ENCODE results near the gene PALLD. TPM values are rescaled to one million over a fixed set of nuclear protein-coding genes. Genes with fewer than 3 reads are reported as not detected.
"Not testable (repeated sequence)": the region's sequence is repeated elsewhere in the genome, so short reads cannot be mapped to it uniquely, and the experiment has no call there.

The PALLD gene
- total RNA-seq, 1 donor from 2014 or later: 22.9 TPM

DNA sequence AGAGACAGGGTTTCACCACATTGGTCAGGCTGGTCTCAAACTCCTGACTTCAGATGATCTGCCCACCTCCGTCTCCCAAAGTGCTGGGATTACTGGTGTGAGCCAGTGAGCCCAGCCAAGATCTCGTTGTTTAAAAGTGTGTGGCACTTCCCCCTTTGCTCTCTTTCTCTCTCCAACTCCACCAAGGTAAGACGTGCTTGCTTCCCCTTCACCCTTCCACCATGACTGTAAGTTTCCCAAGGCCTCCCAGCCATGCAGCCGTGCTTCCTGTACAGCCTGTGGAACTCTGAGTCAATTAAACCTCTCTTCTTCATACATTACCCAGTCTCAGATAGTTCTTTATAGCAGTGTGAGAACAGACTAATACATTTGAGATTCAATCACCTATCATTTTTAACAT is 309.4 kb downstream of the PALLD start:
- not testable (repeated sequence) for H3K27ac Mint-ChIP-seq; DNase-seq (ENCODE audit: low spot score)

DNA sequence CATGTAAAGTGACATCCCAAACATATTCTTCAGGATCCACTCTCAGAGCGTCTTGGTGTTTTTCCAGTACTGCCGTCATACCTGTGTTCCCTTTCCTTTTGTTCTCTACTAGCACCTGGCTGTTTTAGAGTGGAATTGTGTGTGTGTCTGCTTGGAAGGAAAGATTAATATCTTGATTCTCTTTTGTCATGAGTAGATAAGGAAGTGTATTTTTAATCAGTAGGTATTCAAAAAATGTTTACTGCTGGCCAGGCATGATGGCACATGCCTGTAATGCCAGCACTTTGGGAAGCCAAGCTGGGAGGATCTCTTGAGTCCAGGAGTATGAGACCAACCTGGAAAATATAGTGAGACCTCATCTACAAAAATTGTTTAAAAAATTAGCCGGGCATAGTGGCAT is 314.4 kb downstream of the PALLD start:
- DNase-seq (ENCODE audit: low spot score): no peak
- Mint-ChIP-seq H3K4me3 (no peak overlapping the region), H3K27ac (no peak overlapping the region), H3K9me3 (no peaks in the 10 kb centered on the region), H3K4me1 (ENCODE audit: low read depth) (no peaks in the 10 kb centered on the region), H3K36me3 (ENCODE audit: low read depth) (no peaks in the 10 kb centered on the region), H3K27me3 (ENCODE audit: insufficient read depth) (peaks cover 17% of the 10 kb centered on the region)
- intact Hi-C loops (cut with micrococcal nuclease): no loop called here

More for the DNA sequence above, 309.4 kb downstream of the PALLD start:
- H3K9me3 Mint-ChIP-seq; intact Hi-C loops (cut with micrococcal nuclease); H3K4me1 Mint-ChIP-seq (ENCODE audit: low read depth); H3K4me3 Mint-ChIP-seq; H3K36me3 Mint-ChIP-seq (ENCODE audit: low read depth); H3K27me3 Mint-ChIP-seq (ENCODE audit: insufficient read depth): not testable (repeated sequence)

DNA sequence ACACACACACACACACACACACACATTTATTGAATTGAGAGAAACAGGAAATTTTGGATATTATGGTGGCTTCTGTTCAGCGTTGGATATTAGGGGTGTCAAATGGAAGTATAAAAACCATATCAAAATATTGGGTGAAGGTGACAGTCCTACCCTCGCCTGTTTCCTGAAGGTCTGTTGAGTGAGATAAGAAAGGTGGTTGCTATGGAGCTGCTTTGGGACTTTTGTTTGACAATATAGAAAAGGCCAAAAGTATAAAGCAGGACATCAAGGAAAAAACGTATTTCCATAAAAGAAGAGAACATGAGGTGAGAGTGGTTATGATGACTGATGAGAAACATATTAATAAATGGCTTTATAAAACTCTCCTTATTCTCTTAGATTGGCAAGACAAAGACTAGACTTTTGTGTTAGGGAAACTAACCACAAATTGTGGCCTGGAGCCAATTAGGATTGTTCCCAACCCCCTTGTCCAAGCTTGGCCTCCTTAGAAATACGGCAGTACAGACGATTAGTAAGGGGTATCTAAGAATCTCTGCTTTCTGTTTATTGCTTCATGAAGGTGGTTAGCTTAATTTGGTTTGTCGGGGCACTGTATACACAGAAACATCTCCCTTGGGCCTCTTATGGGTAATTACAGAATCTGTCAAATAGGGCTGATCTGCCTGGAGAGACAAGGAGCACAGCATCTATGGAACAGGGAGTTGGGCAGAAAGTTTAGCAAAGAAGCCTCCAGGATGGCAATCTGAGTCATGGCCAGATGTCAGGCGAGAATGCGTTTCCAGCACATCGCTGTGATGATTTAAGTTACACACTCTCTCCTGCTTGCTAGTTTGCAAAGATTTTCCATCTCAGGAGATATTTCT is 315.2 kb downstream of the PALLD start:
- DNase-seq (ENCODE audit: low spot score): no peak
- Mint-ChIP-seq H3K4me3 (no peak overlapping the region), H3K36me3 (ENCODE audit: low read depth) (no peaks in the 10 kb centered on the region), H3K9me3 (no peaks in the 10 kb centered on the region), H3K4me1 (ENCODE audit: low read depth) (peaks cover 7% of the 10 kb centered on the region), H3K27me3 (ENCODE audit: insufficient read depth) (peaks cover 23% of the 10 kb centered on the region), H3K27ac (no peak overlapping the region)
- intact Hi-C loops (cut with micrococcal nuclease): no loop called here

DNA sequence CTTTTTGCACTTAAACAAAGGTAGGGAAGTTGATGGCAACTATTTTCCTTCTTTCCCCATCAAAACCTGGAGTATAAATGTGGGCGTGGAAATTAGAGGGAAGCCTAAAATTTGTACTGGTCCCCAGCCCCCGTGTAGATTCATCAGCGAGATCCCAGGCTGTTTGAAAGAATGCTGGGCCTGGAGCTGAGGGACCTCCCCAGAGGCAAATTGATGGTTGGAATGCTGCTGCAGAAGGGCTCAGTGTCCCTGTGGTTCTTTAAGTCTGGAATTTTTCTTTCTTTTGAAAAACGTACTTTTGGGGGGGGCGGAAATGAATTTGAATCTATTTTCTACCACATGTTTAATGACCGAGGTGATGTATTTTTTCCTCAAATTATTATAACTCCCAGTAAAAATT is 316.0 kb downstream of the PALLD start:
- intact Hi-C loops (cut with micrococcal nuclease): no loop called here
- Mint-ChIP-seq H3K36me3 (ENCODE audit: low read depth) (no peaks in the 10 kb centered on the region), H3K27me3 (ENCODE audit: insufficient read depth) (peaks cover 30% of the 10 kb centered on the region), H3K9me3 (no peaks in the 10 kb centered on the region), H3K4me1 (ENCODE audit: low read depth) (peaks cover 13% of the 10 kb centered on the region), H3K4me3 (no peak overlapping the region), H3K27ac (no peak overlapping the region)
- no peak for DNase-seq (ENCODE audit: low spot score)

DNA sequence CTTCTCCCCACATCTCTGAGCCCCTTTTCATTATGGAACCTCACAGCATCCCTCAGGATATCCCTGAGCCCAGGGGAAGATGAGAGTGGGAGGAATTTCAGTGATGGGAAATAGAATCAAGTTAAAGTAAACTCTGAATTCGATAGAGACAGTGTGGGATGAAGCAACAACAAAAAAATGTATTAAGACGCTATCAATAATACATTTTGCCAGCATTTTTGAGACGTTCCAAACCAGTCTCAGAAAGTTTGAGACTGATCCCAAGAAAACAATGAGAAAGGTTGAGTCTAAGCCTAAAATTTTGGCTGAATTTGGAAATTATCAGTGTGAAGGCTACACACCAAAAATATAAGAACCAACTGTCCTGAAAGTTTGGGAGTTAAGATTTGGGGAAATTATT is 317.0 kb downstream of the PALLD start:
- Mint-ChIP-seq H3K27ac (no peak overlapping the region), H3K9me3 (no peaks in the 10 kb centered on the region), H3K4me3 (no peak overlapping the region), H3K27me3 (ENCODE audit: insufficient read depth) (peaks cover 39% of the 10 kb centered on the region), H3K36me3 (ENCODE audit: low read depth) (no peaks in the 10 kb centered on the region), H3K4me1 (ENCODE audit: low read depth) (peaks cover 13% of the 10 kb centered on the region)
- no peak for DNase-seq (ENCODE audit: low spot score)
- intact Hi-C loops (cut with micrococcal nuclease): no loop called here

DNA sequence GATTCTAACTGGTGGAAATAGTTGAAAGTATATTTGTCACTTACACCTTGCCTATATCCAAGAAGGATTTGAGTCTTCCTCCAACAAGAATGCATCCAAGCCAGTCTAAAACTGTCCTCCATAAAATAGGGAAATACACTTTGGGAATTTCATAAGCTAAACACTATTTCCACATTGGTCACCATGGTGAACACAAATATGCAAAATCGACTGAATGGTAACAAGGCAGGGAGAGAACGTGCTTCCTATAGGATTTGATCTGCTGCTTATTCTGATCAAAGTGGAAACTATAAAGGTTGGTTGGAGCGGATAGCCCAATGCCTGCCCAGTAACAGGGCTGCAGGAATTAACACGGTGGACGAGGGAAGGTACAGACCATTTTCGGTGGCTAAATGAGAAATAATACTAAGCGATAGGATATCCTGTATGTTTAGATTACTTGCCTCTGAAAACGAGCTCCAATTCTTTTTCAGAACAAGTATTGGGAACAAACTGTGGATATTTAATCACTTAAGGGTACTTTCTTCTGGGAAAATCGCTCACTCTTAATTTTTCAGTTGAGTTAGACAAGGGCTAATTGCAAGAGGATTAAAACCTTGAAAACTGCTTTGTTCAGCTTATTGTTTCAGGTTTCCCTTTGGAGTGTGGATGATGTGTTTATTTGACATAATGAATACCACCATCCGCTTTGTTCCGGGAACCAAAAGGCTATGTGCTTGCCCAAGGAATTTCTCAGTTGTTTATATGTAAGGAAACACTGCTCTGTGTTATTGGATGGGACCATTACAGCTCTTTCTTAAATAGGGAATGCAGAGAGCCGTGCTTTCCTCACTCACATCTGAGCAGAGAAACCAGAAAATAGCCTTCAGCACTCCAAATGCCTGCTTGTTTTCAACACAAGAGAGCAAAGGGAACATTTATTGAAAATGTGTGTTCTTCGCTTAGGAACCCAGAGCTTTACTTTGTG is 318.8 kb downstream of the PALLD start:
- intact Hi-C loops (cut with micrococcal nuclease): no loop called here
- H3K36me3 Mint-ChIP-seq (ENCODE audit: low read depth): no peaks in the 10 kb centered on the region
- H3K4me1 Mint-ChIP-seq (ENCODE audit: low read depth): peaks cover 13% of the 10 kb centered on the region
- H3K9me3 Mint-ChIP-seq: no peaks in the 10 kb centered on the region
- H3K27ac Mint-ChIP-seq: no peak overlapping the region
- peaks cover 39% of the 10 kb centered on the region for H3K27me3 Mint-ChIP-seq (ENCODE audit: insufficient read depth)
- H3K4me3 Mint-ChIP-seq: no peak overlapping the region
- DNase-seq (ENCODE audit: low spot score): no peak

DNA sequence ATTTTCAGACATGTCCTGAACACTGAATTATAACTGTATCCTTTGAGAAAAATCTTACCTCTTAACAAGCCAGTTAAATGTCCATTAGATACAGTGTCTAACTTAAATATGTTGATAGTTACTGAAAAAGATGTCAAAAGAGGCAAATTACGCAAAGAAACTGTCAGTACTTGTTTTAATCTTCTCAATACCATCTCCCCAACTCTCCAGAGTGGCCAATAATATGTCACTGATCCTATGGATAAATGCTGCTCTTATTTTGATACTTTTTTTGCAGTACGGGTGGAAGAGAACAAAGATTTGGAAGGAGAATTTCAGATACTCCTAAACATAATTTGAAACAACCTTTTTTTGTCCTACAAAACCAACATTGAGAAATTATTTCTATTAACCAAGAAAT is 320.5 kb downstream of the PALLD start:
- H3K36me3 Mint-ChIP-seq (ENCODE audit: low read depth): no peaks in the 10 kb centered on the region
- no peak for DNase-seq (ENCODE audit: low spot score)
- H3K4me3 Mint-ChIP-seq: no peak overlapping the region
- H3K4me1 Mint-ChIP-seq (ENCODE audit: low read depth): peaks cover 13% of the 10 kb centered on the region
- H3K27ac Mint-ChIP-seq: no peak overlapping the region
- H3K9me3 Mint-ChIP-seq: no peaks in the 10 kb centered on the region
- intact Hi-C loops (cut with micrococcal nuclease): loop anchor here (1.0 kb wide), 1 partner anchor 14 kb away; no protein-coding TSS in a partner anchor
- H3K27me3 Mint-ChIP-seq (ENCODE audit: insufficient read depth): peaks cover 45% of the 10 kb centered on the region

DNA sequence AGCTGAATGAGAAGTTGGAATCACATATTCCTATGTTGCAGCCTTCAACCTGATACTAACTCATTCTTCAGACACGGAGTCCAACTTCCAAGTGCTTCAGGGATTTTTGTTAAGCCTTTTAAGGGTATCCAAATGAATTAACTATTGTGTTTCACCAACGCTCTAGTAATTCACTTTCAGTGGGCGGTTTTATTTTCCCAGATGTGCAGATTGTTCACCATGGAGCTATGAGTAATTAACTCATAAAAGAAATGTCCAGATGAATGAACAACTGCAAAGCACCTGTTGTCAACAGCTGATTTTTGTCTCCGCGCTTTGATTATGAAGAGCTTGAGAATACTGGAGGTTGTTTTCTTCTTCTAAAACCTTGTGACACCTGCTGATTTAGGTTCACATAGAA is 325.6 kb downstream of the PALLD start:
- no peaks in the 10 kb centered on the region for H3K9me3 Mint-ChIP-seq
- H3K27me3 Mint-ChIP-seq (ENCODE audit: insufficient read depth): peaks cover 20% of the 10 kb centered on the region
- DNase-seq (ENCODE audit: low spot score): no peak
- H3K4me1 Mint-ChIP-seq (ENCODE audit: low read depth): peaks cover 2% of the 10 kb centered on the region
- H3K4me3 Mint-ChIP-seq: no peak overlapping the region
- H3K36me3 Mint-ChIP-seq (ENCODE audit: low read depth): no peaks in the 10 kb centered on the region
- intact Hi-C loops (cut with micrococcal nuclease): no loop called here
- no peak overlapping the region for H3K27ac Mint-ChIP-seq

DNA sequence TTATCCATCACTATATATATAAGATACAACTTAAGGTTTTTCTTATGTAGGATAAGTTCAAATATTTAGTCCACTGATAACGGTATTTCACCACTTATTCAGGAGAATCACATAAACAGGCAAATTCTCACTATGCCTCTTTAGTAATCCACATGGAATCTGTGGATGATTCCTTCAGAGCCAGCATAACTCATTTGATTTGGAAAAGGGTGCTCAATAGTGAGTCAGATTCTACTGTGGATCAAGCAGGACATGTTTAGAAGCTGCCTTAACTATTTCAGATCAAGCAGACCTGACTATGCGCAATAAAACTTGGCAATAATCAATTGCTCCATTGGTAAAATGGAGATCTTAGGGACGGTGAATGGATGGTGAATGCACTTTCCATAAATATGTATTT is 329.1 kb downstream of the PALLD start:
- no peaks in the 10 kb centered on the region for H3K9me3 Mint-ChIP-seq
- no peak overlapping the region for H3K4me3 Mint-ChIP-seq
- no peak overlapping the region for H3K27ac Mint-ChIP-seq
- intact Hi-C loops (cut with micrococcal nuclease): no loop called here
- peaks cover 17% of the 10 kb centered on the region for H3K27me3 Mint-ChIP-seq (ENCODE audit: insufficient read depth)
- DNase-seq (ENCODE audit: low spot score): no peak
- peaks cover 4% of the 10 kb centered on the region for H3K4me1 Mint-ChIP-seq (ENCODE audit: low read depth)
- H3K36me3 Mint-ChIP-seq (ENCODE audit: low read depth): no peaks in the 10 kb centered on the region

DNA sequence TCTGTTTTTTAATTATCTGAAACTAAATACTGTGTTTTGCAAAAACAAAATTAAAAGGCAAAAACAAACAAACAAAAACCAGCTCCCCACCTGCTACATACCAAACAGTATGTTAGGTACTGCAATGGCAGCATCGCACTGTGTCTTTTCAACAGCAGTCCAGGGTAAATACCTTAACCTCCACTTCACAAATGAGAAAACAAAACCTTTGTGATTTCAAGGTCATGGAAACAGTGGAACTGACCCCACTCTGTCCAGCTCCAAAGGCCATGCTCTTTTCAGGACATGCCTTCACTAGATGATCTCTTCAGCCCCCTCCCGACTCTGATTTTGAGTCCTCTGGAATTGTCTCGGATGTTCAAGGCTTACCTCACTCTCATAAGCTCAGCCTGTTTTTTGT is 329.8 kb downstream of the PALLD start:
- intact Hi-C loops (cut with micrococcal nuclease): no loop called here
- no peak for DNase-seq (ENCODE audit: low spot score)
- Mint-ChIP-seq H3K4me1 (ENCODE audit: low read depth) (peaks cover 11% of the 10 kb centered on the region), H3K27ac (no peak overlapping the region), H3K4me3 (no peak overlapping the region), H3K36me3 (ENCODE audit: low read depth) (peaks cover 1% of the 10 kb centered on the region), H3K27me3 (ENCODE audit: insufficient read depth) (peaks cover 21% of the 10 kb centered on the region), H3K9me3 (no peaks in the 10 kb centered on the region)

DNA sequence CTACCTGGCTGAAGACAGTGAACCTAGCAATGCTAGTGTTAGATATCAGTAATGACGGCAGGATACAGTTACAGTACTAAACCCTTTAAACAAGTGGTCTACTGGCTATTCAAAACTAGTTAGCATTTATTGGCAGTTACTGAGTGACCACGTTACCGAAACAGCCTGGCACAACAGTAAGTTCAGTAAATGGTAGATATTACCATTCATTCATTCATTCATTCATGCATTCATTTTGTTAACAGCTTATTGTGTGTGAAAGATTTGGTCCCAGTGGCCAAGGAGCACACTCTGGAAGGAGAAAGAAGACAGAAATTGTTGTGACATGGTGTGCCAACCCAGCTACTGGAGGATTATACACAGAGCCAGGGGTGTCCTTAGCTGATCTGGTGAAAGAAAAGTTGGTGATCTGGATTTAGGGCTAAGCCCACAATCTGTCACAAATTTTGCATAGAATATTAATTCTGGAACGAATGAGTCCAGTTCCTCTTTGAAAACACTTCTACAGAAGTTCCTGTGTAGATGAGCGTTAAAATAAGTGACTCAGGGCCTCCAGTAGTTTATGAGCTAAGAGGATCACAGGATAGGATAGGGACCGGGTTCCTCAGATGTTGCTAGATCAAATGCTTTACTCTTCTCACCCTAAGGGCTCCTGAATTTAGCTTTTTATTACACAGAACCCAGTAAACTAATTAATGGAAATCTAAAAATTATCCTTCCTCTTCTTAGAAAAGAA is 334.1 kb downstream of the PALLD start:
- DNase-seq (ENCODE audit: low spot score): no peak
- peak overlapping the region; percentile 49 for H3K27ac Mint-ChIP-seq
- peaks cover 14% of the 10 kb centered on the region for H3K4me1 Mint-ChIP-seq (ENCODE audit: low read depth)
- H3K36me3 Mint-ChIP-seq (ENCODE audit: low read depth): peaks cover 1% of the 10 kb centered on the region
- intact Hi-C loops (cut with micrococcal nuclease): loop anchor here (1.0 to 5.0 kb wide), 6 partner anchors 14 to 512 kb away; partner anchors contain the start of genes CBR4 and DDX60
- H3K4me3 Mint-ChIP-seq: peak overlapping the region; percentile 84
- H3K27me3 Mint-ChIP-seq (ENCODE audit: insufficient read depth): peaks cover 46% of the 10 kb centered on the region
- no peaks in the 10 kb centered on the region for H3K9me3 Mint-ChIP-seq

DNA sequence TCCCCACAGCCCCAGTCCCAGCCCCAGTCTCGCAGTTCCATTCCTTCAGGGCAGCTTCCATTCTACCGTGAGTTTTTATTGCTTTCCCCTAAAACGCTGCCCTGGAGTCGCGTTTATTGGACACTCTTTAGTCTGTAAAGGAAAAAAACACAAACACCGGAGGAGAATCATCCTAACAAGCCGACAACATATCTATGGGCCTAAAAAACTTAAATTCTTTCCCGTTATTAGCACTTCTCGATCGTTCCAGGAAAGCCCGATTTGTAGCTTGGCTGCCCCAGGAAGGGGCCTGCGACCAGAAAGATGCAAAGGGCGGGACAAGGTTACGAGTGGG is 334.7 kb downstream of the PALLD start:
- Mint-ChIP-seq H3K9me3 (no peaks in the 10 kb centered on the region), H3K36me3 (ENCODE audit: low read depth) (peaks cover 1% of the 10 kb centered on the region), H3K27me3 (ENCODE audit: insufficient read depth) (peaks cover 46% of the 10 kb centered on the region), H3K4me1 (ENCODE audit: low read depth) (peaks cover 14% of the 10 kb centered on the region), H3K27ac (peak overlapping the region; percentile 49), H3K4me3 (peak overlapping the region; percentile 84)
- no peak for DNase-seq (ENCODE audit: low spot score)
- intact Hi-C loops (cut with micrococcal nuclease): loop anchor here (1.0 to 5.0 kb wide), 6 partner anchors 14 to 513 kb away; partner anchors contain the start of genes CBR4 and DDX60

Measured in activated T-helper 1 cell treated with anti-CD3 and anti-CD28 coated beads, Interleukin-12 subunit alpha, Interleukin-12 subunit beta, Interleukin-2, Interleukin-4 antibody, amounts not matched to agents 30 ng/mL and 10 ng/mL and 1 ng/mL, durations not matched to agents 14 hours and 24 hours and 36 hours (primary cell).